ENCODE data around the gene KIF11.
"Not testable (repeated sequence)": the region's sequence is repeated elsewhere in the genome, so short reads cannot be mapped to it uniquely, and the experiment has no call there.

Gene KIF11

DNA sequence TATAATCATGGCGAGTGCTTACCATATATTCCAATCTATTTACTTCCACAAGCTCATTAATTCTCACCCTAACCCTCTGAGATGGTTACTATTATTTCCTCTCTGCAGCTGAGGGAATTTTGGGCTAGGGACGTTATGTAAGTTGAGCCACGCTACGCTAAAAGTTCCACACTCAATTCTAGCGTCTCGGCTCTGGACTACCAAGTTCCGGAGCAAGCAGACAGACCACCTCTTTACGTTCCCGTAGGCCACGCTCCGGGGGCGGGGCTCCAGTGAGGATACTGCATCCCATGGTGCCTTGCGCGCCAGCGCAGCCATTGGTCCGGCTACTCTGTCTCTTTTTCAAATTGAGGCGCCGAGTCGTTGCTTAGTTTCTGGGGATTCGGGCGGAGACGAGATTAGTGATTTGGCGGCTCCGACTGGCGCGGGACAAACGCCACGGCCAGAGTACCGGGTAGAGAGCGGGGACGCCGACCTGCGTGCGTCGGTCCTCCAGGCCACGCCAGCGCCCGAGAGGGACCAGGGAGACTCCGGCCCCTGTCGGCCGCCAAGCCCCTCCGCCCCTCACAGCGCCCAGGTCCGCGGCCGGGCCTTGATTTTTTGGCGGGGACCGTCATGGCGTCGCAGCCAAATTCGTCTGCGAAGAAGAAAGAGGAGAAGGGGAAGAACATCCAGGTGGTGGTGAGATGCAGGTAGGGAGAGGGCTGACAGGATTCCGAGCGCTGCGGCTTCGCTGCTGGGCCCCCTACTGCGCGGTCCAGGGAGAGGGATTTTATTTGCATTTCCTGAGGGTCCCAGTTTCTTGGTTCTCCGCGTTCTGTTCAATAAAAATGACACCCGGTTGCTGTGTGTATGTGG lies at the start of gene KIF11:
TSS of gene KIF11 (plus strand) at position 370 of the 858 bp plus-strand sequence. CDS start at position 616, 246 bp downstream.
- DNase-seq, result peak; percentile 95

DNA sequence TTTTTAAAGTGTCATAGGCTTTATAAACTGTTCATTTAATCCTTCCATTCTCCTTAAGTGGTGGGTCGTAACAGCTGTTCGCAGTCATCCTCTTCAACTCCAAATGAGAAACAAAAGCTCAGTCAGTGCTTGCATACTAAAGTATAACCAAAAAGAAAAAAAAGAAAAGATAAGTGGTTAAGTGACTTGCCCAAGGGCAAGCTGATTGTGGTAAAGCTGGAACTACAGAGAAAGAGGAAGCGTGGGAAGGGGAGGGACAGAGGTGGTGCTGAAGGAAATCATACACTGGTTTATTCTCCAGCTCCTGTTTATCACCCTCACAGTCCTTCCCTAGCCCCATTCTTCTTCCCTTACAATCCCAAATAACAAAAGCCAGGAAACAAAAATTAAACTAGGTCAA lies 48.6 kb upstream of the KIF11 start:
- no peak for DNase-seq

DNA sequence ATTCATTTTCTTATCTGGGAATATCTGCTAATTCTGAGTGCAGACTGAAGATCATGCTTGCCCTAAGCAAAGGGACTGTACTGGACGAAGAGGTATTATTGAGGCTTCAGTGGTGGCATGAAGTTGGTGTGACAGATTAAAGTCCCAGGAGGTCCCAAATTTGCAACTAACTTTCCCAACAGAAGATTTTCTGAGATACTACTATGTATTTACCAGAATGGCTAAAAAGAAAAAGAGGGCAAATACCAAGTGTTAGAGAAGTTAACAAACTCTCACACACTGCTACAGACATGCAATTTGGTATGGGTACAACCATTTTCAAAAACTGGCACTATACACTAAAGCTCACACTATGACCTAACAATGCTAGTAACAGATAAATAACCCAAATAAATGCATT lies 47.4 kb upstream of the KIF11 start:
- DNase-seq, result no peak

DNA sequence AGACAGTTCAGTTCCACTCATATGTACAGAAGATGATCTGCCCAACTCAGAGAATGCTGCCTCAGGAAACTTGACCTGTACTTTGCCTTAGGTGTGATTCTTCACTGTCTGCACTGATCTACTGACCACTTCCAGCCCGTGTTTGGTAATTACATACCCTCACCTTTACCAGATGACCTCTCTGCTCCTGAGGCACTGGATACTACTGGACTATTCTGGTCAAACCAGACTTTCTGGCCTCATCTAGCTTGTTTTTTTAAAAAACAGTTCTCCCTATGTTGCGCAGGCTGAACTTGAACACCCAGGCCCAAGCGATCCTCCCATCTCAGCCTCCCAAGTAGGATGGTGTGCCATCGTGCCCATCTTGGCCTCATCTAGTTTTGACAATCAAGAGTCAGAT lies 45.3 kb upstream of the KIF11 start:
- DNase-seq, result no peak

DNA sequence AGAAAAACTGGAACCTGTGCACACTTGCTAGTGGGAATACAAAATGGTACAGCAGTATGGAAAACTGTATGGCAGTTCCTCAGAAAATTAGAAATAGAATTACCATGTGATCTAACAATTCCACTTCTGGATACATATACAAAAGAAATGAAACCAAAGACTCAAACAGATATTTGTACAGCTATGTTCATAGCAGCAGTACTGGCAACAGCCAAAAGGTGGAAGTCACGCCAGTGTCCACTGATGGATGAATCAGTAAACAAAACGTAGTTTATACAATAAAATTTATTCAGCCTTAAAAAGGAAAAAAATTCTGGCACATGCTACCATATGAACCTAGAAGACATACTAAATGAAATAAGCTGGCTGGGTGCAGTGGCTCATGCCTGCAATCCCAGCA lies 42.0 kb upstream of the KIF11 start:
- DNase-seq, result no peak

DNA sequence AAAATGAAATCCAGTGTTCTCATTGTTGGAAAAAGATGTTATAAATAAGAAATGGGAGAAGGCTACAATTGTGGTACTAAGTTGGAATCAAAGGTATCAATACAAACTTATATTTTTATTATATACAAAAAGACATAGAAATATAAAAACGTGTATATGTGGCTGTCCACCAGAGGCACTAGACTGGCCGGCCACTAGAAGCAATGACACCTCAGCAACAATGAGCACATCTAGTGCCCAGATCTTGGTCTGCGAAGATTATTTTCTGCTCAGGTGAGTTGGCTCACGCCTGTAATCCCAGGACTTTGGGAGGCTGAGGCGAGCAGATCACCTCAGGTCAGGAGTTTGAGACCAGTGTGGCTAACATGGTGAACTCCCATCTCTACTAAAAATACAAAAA lies 40.6 kb upstream of the KIF11 start:
- DNase-seq, result no peak

DNA sequence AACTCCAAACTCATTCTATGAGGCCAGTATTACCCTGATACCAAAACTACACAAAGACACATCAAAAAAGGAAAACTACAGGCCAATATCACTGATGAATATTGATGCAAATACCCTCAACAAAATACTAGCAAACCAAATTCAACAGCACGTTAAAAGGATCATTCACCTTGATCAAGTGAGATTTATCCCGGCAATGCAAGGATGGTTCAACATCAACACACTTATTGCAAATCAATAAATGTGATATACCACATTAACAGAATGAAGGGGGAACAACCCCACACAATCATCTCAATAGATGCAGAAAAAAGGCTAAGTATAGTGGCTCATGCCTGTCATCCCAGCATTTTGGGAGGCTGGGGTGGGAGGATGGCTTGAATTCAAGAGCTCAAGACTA lies 39.0 kb upstream of the KIF11 start:
- DNase-seq, result no peak

DNA sequence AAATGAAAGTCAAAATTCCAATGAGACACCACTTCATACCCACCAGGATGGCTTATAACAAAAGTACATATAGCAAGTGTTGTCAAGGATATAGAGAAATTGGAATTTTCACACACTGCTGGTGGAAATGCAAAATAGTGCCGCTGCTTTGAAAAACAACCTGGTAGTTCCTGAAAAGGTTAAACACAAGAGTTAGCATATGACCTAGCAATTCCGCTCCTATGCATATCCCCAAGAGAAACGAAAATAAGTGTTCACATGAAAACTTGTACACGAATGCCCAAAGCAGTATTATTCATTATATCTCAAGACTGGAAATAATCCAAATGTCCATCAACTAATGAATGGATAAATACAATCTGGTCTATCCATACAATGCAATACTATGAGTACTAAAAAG lies 33.9 kb upstream of the KIF11 start:
- no peak for DNase-seq

DNA sequence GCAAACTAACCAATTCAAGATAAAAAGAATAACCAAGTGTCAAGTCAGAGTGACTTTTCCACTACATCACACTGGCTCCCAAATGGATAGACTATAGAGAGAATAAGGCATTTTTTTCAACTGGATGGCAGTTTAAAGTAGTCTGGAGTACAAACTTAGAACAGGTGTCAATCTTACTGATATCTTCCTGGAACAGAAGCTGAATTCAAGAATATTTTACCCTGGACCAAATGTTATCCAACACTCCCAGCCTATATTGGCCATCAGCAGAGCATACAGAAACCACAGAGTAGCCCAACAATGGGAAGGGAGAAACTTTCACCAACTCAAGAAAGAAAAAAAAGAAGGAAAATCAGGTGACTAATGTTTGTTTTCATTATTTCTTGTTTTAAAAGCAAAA lies 30.5 kb upstream of the KIF11 start:
- DNase-seq, result no peak

DNA sequence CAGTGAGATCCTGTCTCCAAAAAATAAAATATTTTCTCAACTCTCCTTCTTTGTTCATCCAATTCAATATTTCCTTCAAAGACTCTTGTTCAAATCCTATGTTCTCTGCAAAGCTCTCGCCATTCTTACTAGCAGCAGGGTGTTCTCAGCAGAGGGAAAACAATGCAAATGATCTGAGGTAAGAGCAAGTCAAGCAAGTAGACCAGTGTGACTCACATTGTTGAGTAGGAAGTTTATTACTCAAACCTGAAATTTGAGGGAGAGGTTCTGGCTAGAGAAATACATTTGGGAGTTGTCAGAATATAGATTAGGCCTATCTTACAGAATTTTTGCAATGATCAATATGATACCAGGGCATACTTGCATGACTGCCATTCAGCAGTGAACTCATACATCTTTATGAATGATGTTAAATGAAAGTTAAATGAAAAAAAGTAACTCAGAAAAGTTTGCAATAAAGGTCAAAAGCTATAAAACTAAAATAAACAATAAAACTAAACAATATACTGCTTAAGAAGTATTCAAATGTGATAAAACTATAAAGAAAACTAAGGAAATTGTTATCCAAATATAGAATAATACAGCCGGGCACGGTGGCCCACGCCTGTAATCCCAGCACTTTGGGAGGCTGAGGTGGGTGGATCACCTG lies 24.9 kb upstream of the KIF11 start:
- no peak for DNase-seq

DNA sequence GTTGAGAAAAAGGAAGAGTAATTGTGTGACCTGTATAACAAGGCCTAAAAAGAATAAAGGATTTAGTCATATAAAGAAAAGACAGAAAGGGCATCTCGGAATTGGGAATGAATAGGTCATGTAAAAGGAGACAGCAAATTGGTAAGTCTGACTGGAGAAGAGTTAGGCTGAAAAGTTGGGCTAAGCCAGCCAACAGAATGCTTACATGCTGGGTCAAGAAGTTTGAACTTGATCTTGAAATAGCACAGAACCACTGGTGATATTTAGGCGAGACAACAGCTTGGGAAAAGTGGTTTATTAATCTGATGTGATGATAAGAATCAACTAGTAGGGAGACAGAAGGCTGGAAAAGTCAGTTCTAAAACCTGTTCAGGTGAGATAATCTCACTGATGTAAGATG lies 23.9 kb upstream of the KIF11 start:
- DNase-seq, result no peak

DNA sequence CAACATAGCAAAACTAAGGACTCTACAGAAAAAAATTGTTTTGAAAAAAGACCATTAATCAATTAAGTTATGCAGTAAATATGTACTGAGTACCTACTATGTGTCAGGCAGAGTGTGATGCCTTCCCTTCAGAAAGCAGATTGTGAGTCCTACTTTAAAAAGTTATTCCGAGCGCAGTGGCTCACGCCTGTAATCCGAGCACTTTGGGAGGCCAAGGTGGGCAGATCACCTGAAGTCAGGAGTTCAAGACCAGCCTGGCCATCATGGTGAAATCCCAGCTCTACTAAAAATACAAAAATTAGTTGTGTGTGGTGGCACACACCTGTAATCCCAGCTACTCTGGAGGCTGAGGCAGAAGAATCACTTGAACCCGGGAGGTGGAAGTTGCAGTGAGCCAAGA lies 23.3 kb upstream of the KIF11 start:
- DNase-seq, result not testable (repeated sequence)

DNA sequence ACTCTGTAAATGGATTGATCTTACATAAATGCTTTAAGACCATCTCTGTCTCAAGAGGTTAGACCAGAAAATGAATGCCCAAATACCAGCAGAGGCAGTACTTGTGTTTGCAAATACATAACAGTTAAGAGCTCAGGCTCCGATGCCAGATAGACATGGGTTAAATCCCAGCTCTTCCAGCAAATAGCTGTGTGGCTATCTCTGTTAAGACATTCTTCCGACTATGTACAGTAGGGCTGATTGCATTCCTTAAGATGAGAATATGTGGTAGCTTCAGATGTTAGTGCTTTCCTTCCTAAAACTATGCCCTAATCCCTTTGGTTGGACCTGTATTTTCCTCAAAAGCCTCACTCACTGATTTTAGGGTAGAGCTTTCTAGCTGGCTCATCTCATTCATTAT lies 21.3 kb upstream of the KIF11 start:
- DNase-seq, result no peak

DNA sequence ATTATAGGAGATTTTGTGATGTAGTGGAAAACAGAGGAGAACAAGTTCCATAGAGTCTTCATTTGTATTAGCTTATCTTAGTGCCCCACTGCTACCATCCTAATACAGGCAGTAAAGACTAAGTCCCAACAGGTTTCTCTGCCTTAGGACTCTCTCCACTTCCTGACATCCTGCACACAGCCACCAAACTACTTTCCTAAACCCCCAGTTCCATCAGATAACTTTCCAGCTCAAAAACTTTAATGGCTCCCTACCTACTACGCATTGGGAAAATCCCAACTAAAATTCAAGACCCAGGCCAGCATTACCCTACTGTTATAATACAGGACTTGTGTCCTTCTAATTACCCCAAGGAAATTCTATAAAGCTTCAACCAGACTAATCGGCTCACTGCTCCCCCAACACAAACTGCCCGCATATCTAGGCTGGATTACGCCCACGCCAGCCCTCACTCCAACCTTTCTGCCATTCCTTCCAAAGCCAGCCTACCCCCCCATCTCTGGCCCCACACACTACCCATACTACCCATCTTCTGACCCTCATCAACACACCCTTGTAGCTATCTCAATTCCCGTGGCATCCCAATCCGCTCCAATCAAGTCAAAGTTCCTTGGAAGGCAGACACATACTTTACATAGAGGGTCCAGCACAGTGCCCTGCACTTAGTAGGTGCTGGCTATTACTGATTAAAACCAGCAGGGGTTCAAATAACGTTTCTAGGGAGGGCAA lies 20.4 kb upstream of the KIF11 start:
- DNase-seq, result no peak

DNA sequence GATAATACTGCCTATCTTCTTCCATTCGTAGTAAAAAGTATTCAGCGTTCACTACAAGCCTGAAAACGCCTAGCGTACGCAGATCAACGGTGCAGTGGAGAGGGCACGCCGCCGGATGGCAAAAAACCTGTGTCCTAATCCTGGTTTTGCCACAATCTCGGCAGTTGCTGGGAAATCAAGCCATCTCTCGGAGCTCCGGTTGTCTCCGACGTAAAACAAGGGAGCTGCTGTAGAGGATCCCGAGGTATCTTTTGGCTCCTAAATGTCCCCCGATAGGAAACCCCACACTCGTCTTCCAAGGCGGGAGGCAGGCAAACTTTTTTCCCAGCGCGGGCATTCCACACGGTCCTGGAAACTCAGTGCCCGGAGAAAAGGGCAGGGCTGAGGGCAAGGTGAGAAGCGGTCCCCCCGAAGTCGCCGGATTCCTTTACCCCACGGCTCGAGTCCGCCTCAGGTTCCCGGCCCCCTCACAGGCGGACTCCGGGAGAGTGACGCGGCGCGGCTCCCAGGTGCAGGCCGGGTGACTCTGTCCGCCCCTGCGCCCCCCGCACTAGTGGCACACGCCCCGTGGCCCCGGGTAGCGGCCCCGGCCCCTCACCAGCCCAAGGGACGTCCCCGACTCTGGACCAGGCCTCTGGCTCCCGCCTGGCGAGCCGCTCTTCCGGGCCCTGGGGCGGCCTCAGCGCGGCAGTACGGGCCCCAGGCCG lies 19.7 kb upstream of the KIF11 start:
- DNase-seq, result peak; percentile 38

DNA sequence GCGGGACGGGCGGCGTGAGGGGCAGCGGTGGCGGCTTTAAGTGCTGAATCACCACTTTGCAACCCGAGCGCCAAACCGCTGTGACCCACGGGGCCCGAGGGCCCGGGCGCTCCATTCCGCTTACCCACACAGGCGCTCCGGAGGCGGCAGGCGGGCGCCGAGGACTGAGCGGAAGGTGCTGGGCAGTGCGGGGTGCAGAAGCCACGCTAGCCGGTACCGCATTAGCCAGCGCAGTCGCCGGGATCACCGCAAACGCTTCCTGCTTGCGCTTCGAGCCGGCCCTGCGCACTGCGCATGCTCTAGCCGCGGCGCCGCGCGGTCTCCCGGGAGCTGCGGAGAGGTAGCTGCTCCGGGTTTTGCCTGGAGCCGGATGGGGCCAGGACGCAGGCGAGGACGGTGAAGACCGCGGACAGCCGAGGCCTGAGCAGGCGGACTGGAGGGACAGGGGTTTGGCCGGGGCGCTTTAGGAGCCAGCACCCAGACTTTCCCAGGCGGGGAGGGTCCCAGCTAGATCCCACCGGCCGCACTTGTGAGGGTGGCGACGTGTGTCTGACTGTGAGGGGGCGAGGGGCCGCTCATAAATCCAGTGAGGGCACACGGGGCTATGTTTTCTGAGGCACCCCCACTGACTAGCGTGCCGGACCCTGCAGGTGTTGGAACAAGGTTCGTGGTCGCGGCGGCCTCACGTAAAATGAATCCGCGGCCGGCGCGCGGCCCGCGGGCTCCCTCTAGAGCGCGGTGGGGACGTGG lies 19.0 kb upstream of the KIF11 start, which contains the start of gene IDE:
TSS of gene IDE (minus strand) at position 296 of the 750 bp plus-strand sequence. CDS start at position 222, 74 bp downstream.
- peak; percentile 75 for DNase-seq

DNA sequence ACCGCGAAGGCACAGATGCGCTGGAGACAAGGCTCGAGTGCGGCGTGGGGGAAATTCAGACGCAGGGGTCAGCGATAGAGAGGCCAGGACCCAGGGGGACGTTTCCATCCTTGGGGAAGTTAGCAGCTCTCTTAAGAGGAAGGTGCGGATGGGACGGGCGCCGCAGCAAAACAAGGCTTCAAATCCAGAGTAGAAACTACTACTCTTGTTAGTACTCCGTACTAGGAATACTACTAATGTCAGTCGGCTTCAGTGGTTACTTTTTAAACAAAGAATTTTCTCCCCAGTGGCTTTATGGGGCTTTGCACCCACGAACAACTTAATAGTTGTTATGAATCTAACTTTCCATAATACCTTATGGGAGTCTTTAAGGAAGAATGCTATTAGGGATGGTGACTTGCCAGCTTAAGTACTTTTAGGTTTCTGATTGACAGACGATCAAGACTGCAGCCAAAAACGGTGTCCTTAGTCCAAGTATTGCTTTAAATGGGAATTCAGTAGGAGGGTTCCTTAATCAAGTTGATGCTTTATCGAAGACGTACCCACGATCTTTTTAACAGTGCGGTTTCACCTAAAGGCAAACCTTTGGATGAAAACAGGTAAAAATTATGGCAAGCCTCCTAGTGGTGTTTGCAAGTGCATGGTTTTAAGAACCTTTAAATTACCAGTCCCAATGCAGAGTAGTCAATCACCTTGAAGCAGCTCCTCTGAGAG lies 18.2 kb upstream of the KIF11 start:
- no peak for DNase-seq

DNA sequence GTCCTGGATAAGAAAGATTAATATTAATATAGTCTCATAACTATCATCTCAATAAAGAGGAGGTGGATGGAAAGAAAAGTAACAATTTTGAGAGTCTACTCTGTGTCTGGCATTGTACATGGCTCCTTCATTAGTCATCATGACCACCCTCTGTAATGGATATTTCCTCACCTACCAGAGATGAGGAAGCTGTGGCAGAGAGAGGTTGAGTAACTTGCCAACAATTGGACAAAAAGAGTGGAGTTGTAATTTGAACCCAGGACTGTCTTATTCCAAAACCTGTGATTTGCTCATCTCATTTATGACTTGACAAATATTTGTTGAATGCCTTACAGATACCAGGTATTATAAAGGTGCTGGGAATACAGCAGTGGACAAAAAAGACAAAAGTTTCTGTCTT lies 17.0 kb upstream of the KIF11 start:
- no peak for DNase-seq

DNA sequence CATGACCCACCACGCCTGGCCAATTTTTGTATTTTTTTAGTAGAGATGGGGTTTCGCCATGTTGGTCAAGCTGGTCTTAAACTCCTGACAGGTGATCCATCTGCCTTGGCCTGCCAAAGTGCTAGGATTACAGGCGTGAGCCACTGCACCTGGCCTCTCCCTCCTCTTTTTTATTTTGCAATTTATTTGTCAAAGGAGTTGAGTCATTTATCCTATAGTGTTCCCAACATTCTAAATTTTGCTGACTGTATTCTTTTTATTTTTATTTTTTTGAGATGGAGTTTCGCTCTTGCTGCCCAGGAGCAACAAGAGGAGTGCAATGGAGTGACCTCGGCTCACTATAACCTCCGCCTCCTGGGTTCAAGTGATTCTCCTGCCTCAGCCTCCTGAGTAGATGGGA lies 10.6 kb upstream of the KIF11 start:
- DNase-seq, result not testable (repeated sequence)

DNA sequence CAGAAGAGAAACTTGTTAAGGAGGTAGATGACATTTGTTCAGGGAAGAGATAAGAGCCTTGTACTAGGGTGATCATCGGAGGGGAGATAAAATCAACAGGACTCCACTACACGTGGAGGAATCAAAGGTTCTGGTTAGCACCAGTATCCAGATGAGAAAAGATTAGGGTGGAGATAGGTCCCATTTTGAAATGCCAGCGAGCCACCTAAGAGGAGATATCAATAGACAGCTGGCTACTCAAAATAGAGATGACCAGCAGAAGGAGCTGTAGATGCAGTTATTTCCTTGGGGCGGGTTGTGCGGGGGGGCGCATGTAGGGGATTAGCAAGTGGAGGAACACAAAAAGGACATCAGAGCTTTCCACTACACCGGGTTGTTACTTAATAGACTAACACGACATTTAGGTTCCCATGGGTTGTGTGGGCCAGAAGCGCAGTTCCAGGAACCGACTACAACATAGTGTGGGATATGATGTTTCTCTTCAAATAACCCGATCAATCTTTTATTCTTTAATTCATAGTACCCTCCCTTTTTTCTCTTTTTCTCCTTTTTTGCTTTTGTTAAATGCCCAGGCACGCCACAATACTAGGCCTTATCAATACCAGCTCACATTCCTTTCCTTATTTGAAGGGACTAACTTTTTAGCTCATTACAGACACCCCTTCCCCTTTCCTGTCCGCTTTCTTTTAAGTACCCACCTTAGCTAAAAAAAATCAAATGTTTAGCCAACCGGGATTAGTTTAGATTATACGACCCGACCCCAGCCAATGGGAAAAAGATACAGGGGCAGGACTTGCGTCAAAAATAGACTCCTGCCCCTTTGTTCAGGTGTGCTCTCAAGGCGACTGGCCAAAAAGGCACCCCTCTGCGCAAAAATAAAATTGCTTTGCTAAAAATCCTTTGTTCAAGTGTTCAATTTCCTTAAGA lies 2.0 kb upstream of the KIF11 start:
- DNase-seq, result no peak
